ENCODE measurements around the gene CAP2.
"Not testable (repeated sequence)": the region's sequence is repeated elsewhere in the genome, so short reads cannot be mapped to it uniquely, and the experiment has no call there.

CAP2 gene

DNA sequence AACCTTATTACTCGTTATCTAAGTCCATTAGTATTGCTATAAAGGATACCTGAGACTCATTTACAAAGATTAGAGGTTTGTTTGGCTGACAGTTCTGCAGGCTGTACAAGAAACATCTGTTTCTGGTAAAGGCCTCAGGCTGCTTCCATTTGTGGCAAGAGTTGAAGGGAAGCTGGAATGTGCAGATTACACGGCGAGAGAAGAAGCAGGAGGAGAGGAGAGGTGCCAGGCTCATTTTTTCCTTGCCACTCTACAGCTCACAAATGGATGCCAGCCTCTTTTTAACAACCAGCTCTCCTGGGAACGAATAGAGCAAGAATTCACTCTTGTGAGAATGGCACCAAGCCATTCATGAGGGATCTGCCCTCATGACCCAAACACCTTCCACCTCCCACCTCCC is 14.7 kb downstream of the CAP2 start:
- whole genome bisulfite sequencing (ENCODE audit: extremely low coverage, insufficient coverage, insufficient read length), result no CpG with 5 or more reads among the region's 4 CpGs
- no peak overlapping the region for H4K12ac ChIP-seq (ENCODE audit: low read depth, low read length)
- peak overlapping the region; percentile 54 for H3K27ac ChIP-seq (ENCODE audit: low read depth, low read length)
- H2BK12ac ChIP-seq (ENCODE audit: low read length), result no peak overlapping the region
- H3K4me2 ChIP-seq (ENCODE audit: low read length), result no peak overlapping the region
- H4K8ac ChIP-seq (ENCODE audit: low read depth, low read length), result no peak overlapping the region
- H3K9ac ChIP-seq (ENCODE audit: low read length), result no peak overlapping the region
- H3K4ac ChIP-seq (ENCODE audit: low read depth, low read length), result no peak overlapping the region
- no peak overlapping the region for H2BK5ac ChIP-seq (ENCODE audit: low read depth, low read length, poor library complexity)
- H2AK5ac ChIP-seq (ENCODE audit: low read length), result no peak overlapping the region
- peaks cover 3% of the 10 kb centered on the region for H3K79me1 ChIP-seq (ENCODE audit: low read length)
- no peak for DNase-seq
- H3K9me3 ChIP-seq (ENCODE audit: insufficient read depth, low read depth, low read length), result peaks cover 5% of the 10 kb centered on the region
- no peak overlapping the region for H3K4me3 ChIP-seq (ENCODE audit: low read depth, low read length)
- peaks cover 17 to 19% of the 10 kb centered on the region in 2 experiments for H3K4me1 ChIP-seq (ENCODE audit: control insufficient read depth in 1 of 2, insufficient read depth in 2 of 2, low read length in 2 of 2)
- peaks cover 3 to 5% of the 10 kb centered on the region in 2 experiments for H3K36me3 ChIP-seq (ENCODE audit: control insufficient read depth in 1 of 2, insufficient read depth in 2 of 2, low read length in 2 of 2)
- no peak overlapping the region for H3K18ac ChIP-seq (ENCODE audit: low read length)
- H2BK120ac ChIP-seq (ENCODE audit: insufficient read depth, low read length, poor library complexity), result no peak overlapping the region
- no peak overlapping the region for H4K91ac ChIP-seq (ENCODE audit: low read depth, low read length)
- H3K23ac ChIP-seq (ENCODE audit: low read length), result no peak overlapping the region
- H2AFZ ChIP-seq (ENCODE audit: insufficient read depth, low read length, poor library complexity), result no peak overlapping the region
- H3K79me2 ChIP-seq (ENCODE audit: control insufficient read depth, insufficient read depth, low read length, poor library complexity), result peaks cover 10% of the 10 kb centered on the region
- no peaks in the 10 kb centered on the region for H3K27me3 ChIP-seq (ENCODE audit: insufficient read depth, low read length)
- H3K14ac ChIP-seq (ENCODE audit: low read length), result no peak overlapping the region

DNA sequence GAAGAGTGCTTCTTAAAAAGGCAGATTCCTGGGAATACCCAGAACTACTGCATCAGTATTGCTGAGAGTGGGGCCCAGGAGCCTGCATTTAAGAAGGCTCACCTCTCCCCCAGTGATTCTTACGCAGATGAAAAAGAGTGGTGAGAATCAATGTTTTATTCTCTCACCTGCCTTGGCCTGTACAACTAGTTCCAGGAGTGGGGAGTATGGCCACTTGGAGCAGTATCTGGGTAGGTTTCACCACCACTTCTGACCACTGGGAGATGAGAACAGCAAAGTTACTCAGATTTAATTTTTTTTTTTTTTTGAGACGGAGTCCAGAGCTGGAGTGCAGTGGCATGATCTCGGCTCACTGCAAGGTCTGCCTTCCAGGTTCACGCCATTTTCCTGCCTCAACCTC is 16.9 kb downstream of the CAP2 start:
- WGBS (ENCODE audit: extremely low coverage, insufficient coverage, insufficient read length), result no CpG with 5 or more reads among the region's 4 CpGs
- H3K79me1 ChIP-seq (ENCODE audit: low read length), result peaks cover 3% of the 10 kb centered on the region
- H3K9me3 ChIP-seq (ENCODE audit: insufficient read depth, low read depth, low read length), result peaks cover 5% of the 10 kb centered on the region
- peak overlapping the region; percentile 67 for H3K4ac ChIP-seq (ENCODE audit: low read depth, low read length)
- H3K79me2 ChIP-seq (ENCODE audit: control insufficient read depth, insufficient read depth, low read length, poor library complexity), result peaks cover 10% of the 10 kb centered on the region
- no peak overlapping the region for H2AFZ ChIP-seq (ENCODE audit: insufficient read depth, low read length, poor library complexity)
- H4K91ac ChIP-seq (ENCODE audit: low read depth, low read length), result no peak overlapping the region
- no peak overlapping the region for H3K27ac ChIP-seq (ENCODE audit: low read depth, low read length)
- peaks cover 17 to 19% of the 10 kb centered on the region in 2 experiments for H3K4me1 ChIP-seq (ENCODE audit: control insufficient read depth in 1 of 2, insufficient read depth in 2 of 2, low read length in 2 of 2)
- no peak overlapping the region for H2BK5ac ChIP-seq (ENCODE audit: low read depth, low read length, poor library complexity)
- H3K36me3 ChIP-seq (ENCODE audit: control insufficient read depth in 1 of 2, insufficient read depth in 2 of 2, low read length in 2 of 2), result peaks cover 3 to 5% of the 10 kb centered on the region in 2 experiments
- H2BK12ac ChIP-seq (ENCODE audit: low read length), result no peak overlapping the region
- H4K8ac ChIP-seq (ENCODE audit: low read depth, low read length), result no peak overlapping the region
- no peak for DNase-seq
- H2AK5ac ChIP-seq (ENCODE audit: low read length), result no peak overlapping the region
- H3K18ac ChIP-seq (ENCODE audit: low read length), result no peak overlapping the region
- H3K27me3 ChIP-seq (ENCODE audit: insufficient read depth, low read length), result no peaks in the 10 kb centered on the region
- H3K4me3 ChIP-seq (ENCODE audit: low read depth, low read length), result no peak overlapping the region
- H3K23ac ChIP-seq (ENCODE audit: low read length), result no peak overlapping the region
- no peak overlapping the region for H3K14ac ChIP-seq (ENCODE audit: low read length)
- no peak overlapping the region for H3K4me2 ChIP-seq (ENCODE audit: low read length)
- H3K9ac ChIP-seq (ENCODE audit: low read length), result no peak overlapping the region
- H4K12ac ChIP-seq (ENCODE audit: low read depth, low read length), result no peak overlapping the region
- H2BK120ac ChIP-seq (ENCODE audit: insufficient read depth, low read length, poor library complexity), result no peak overlapping the region

DNA sequence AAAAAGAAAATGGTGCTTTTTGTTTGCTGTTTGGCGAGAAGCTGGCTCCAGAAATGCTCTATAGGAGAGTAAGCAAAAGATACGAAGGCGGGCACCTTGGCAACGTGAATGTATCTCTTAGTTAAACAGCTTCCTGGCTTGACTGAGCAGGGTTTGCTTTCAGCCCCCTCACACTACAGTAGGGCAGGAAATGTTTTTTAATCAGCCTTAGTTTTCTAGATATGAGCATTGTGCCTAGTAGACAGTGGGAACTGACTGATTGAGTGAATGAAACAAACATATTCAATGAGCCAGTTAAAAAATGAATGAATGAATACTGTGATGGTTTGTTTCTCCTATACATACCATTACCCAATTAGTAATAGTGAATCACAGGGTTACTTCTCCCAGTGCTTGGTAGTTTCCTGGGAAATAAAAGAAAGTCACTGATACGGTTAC is 19.9 kb downstream of the CAP2 start:
- no peak overlapping the region for H3K23ac ChIP-seq (ENCODE audit: low read length)
- peaks cover 11% of the 10 kb centered on the region for H3K79me2 ChIP-seq (ENCODE audit: control insufficient read depth, insufficient read depth, low read length, poor library complexity)
- H3K4me3 ChIP-seq (ENCODE audit: low read depth, low read length), result no peak overlapping the region
- no CpG with 5 or more reads among the region's 5 CpGs for WGBS (ENCODE audit: extremely low coverage, insufficient coverage, insufficient read length)
- H3K18ac ChIP-seq (ENCODE audit: low read length), result no peak overlapping the region
- peaks cover 5% of the 10 kb centered on the region for H3K9me3 ChIP-seq (ENCODE audit: insufficient read depth, low read depth, low read length)
- no peak overlapping the region for H3K27ac ChIP-seq (ENCODE audit: low read depth, low read length)
- H3K4me1 ChIP-seq (ENCODE audit: control insufficient read depth in 1 of 2, insufficient read depth in 2 of 2, low read length in 2 of 2), result peaks cover 12 to 16% of the 10 kb centered on the region in 2 experiments
- H4K8ac ChIP-seq (ENCODE audit: low read depth, low read length), result no peak overlapping the region
- H2AK5ac ChIP-seq (ENCODE audit: low read length), result no peak overlapping the region
- H3K79me1 ChIP-seq (ENCODE audit: low read length), result peaks cover 12% of the 10 kb centered on the region
- H2BK120ac ChIP-seq (ENCODE audit: insufficient read depth, low read length, poor library complexity), result no peak overlapping the region
- no peak overlapping the region for H2AFZ ChIP-seq (ENCODE audit: insufficient read depth, low read length, poor library complexity)
- no peaks in the 10 kb centered on the region for H3K27me3 ChIP-seq (ENCODE audit: insufficient read depth, low read length)
- peak overlapping the region; percentile 67 for H3K4ac ChIP-seq (ENCODE audit: low read depth, low read length)
- H4K12ac ChIP-seq (ENCODE audit: low read depth, low read length), result no peak overlapping the region
- H2BK5ac ChIP-seq (ENCODE audit: low read depth, low read length, poor library complexity), result no peak overlapping the region
- H4K91ac ChIP-seq (ENCODE audit: low read depth, low read length), result no peak overlapping the region
- peaks cover 2 to 3% of the 10 kb centered on the region in 2 experiments for H3K36me3 ChIP-seq (ENCODE audit: control insufficient read depth in 1 of 2, insufficient read depth in 2 of 2, low read length in 2 of 2)
- no peak overlapping the region for H3K4me2 ChIP-seq (ENCODE audit: low read length)
- no peak overlapping the region for H3K14ac ChIP-seq (ENCODE audit: low read length)
- no peak for DNase-seq
- no peak overlapping the region for H3K9ac ChIP-seq (ENCODE audit: low read length)
- H2BK12ac ChIP-seq (ENCODE audit: low read length), result no peak overlapping the region

DNA sequence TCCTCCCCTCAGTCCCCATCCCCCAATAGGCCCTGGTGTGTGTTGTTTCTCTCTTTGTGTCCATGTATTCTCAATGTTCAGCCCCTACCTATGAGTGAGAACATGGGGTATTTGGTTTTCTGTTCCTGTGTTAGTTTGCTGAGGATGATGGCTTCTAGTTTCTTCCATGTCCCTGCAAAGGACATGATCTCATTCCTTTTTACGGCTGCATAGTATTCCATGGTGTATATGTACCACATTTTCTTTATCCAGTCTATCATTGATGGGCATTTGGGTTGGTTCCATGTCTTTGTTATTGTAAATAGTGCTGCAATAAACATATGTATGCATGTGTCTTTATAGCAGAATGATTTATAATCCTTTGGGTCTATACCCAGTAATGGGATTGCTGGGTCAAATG is 21.0 kb downstream of the CAP2 start:
- not testable (repeated sequence) for H3K4me3 ChIP-seq (ENCODE audit: low read depth, low read length); H2AFZ ChIP-seq (ENCODE audit: insufficient read depth, low read length, poor library complexity); H3K27me3 ChIP-seq (ENCODE audit: insufficient read depth, low read length); H3K36me3 ChIP-seq (ENCODE audit: control insufficient read depth in 1 of 2, insufficient read depth in 2 of 2, low read length in 2 of 2); H3K27ac ChIP-seq (ENCODE audit: low read depth, low read length); H4K12ac ChIP-seq (ENCODE audit: low read depth, low read length); H2BK120ac ChIP-seq (ENCODE audit: insufficient read depth, low read length, poor library complexity); H2AK5ac ChIP-seq (ENCODE audit: low read length); H3K9me3 ChIP-seq (ENCODE audit: insufficient read depth, low read depth, low read length); H2BK5ac ChIP-seq (ENCODE audit: low read depth, low read length, poor library complexity); H3K4me2 ChIP-seq (ENCODE audit: low read length); H3K14ac ChIP-seq (ENCODE audit: low read length); H4K91ac ChIP-seq (ENCODE audit: low read depth, low read length); H3K23ac ChIP-seq (ENCODE audit: low read length); H4K8ac ChIP-seq (ENCODE audit: low read depth, low read length); H2BK12ac ChIP-seq (ENCODE audit: low read length); H3K18ac ChIP-seq (ENCODE audit: low read length); DNase-seq; H3K9ac ChIP-seq (ENCODE audit: low read length)
- Histone ChIP-seq H3K79me2 (ENCODE audit: control insufficient read depth, insufficient read depth, low read length, poor library complexity) (peaks cover 11% of the 10 kb centered on the region), H3K4me1 (ENCODE audit: control insufficient read depth in 1 of 2, insufficient read depth in 2 of 2, low read length in 2 of 2) (peaks cover 13 to 18% of the 10 kb centered on the region in 2 experiments), H3K4ac (ENCODE audit: low read depth, low read length) (peak overlapping the region; percentile 6), H3K79me1 (ENCODE audit: low read length) (peaks cover 15% of the 10 kb centered on the region)
- WGBS (ENCODE audit: extremely low coverage, insufficient coverage, insufficient read length), result no CpG with 5 or more reads among the region's 1 CpG

All from trophoblast cell (in vitro differentiated cells and primary cell).